ENCODE results near the gene B3GALNT1.

Gene B3GALNT1

DNA sequence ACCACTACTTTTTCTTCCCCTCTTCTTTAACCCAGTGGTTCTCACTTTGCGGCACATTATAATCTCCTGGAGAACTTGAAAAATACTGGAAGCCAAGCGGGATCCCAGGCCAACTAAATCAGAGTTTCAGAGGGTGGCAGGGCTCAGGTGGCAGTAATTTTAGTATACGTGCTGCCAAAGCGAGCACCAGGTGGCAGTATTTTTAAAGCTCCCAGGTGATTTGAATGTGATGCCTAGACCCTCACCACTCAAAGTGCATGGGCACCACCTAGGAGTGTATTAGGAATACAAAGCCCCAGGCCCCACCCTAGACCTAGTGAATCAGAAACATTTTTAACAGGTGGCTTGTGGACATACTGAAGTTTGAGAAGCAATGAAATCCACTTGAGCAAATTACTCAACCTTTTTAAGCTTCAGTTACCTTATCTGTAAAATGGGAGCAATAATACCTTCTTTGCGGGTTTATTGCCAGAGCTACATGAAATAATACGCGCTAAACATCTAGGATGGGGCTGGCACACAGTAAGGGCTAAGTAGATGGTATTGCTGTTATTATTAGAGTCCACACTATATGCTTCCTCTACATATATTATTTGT, 8.3 kb downstream of the B3GALNT1 start:
- Histone ChIP-seq H3K79me2 (ENCODE audit: low read length) (no peaks in the 10 kb centered on the region), H3K27me3 (ENCODE audit: low read depth, low read length) (0 out of 2 replicates have a peak, but pooled peaks cover 3% of the 10 kb centered on the region), H3K9ac (ENCODE audit: low read length) (no peak overlapping the region), H3K4me1 (ENCODE audit: low read length) (no peaks in the 10 kb centered on the region), H3K4me2 (ENCODE audit: low read length) (no peak overlapping the region), H4K20me1 (ENCODE audit: insufficient read depth, low read length) (no peaks in the 10 kb centered on the region), H2AFZ (ENCODE audit: low read depth, low read length) (no peak overlapping the region), H3K4me3 (ENCODE audit: low read length) (no peak overlapping the region), H3K27ac (ENCODE audit: low read length) (no peak overlapping the region), H3K36me3 (replicated peaks; ENCODE audit: low read depth, low read length) (no peaks in the 10 kb centered on the region), H3K9me3 (ENCODE audit: insufficient read depth, low read length) (no peaks in the 10 kb centered on the region)
- TF ChIP-seq, protein P1, sequence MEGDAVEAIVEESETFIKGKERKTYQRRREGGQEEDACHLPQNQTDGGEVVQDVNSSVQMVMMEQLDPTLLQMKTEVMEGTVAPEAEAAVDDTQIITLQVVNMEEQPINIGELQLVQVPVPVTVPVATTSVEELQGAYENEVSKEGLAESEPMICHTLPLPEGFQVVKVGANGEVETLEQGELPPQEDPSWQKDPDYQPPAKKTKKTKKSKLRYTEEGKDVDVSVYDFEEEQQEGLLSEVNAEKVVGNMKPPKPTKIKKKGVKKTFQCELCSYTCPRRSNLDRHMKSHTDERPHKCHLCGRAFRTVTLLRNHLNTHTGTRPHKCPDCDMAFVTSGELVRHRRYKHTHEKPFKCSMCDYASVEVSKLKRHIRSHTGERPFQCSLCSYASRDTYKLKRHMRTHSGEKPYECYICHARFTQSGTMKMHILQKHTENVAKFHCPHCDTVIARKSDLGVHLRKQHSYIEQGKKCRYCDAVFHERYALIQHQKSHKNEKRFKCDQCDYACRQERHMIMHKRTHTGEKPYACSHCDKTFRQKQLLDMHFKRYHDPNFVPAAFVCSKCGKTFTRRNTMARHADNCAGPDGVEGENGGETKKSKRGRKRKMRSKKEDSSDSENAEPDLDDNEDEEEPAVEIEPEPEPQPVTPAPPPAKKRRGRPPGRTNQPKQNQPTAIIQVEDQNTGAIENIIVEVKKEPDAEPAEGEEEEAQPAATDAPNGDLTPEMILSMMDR (IDR thresholded peaks at IDR 0.05; ENCODE audit: low read depth, low read length) = peak; percentile 76
- no peak for TF ChIP-seq EZH2phosphoT487 (IDR thresholded peaks at IDR 0.05; ENCODE audit: low read depth)

DNA sequence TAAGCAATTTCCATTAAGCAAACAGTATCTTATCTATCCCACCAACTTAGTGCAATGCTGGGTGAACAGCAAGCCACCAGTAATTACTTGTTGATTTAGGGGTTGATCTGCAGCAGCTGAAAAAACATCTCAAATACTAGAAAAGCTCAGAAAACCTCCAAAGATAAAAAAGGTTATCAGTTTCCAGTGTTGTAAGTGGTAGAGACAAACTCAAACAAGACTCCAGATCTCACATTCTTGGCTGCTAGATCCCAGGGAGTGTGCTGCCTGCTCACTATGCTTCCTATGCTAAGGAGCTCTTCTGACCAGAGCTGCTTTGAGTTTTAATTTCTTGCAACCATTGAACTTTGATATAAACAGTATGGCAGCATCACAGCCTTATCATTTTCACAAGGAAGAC, 11.3 kb downstream of the B3GALNT1 start:
- H3K27me3 ChIP-seq (ENCODE audit: low read depth, low read length) = 0 out of 2 replicates have a peak, but pooled peaks cover 2% of the 10 kb centered on the region
- H3K79me2 ChIP-seq (ENCODE audit: low read length) = no peaks in the 10 kb centered on the region
- no peak overlapping the region for H3K4me3 ChIP-seq (ENCODE audit: low read length)
- TF ChIP-seq, protein P1 (IDR thresholded peaks at IDR 0.05; ENCODE audit: low read depth, low read length) = no peak
- TF ChIP-seq EZH2phosphoT487 (IDR thresholded peaks at IDR 0.05; ENCODE audit: low read depth) = no peak
- no peaks in the 10 kb centered on the region for H3K4me1 ChIP-seq (ENCODE audit: low read length)
- no peak overlapping the region for H3K9ac ChIP-seq (ENCODE audit: low read length)
- no peaks in the 10 kb centered on the region for H3K36me3 ChIP-seq (replicated peaks; ENCODE audit: low read depth, low read length)
- H4K20me1 ChIP-seq (ENCODE audit: insufficient read depth, low read length) = no peaks in the 10 kb centered on the region
- H3K9me3 ChIP-seq (ENCODE audit: insufficient read depth, low read length) = no peaks in the 10 kb centered on the region
- no peak overlapping the region for H3K4me2 ChIP-seq (ENCODE audit: low read length)
- no peak overlapping the region for H2AFZ ChIP-seq (ENCODE audit: low read depth, low read length)
- H3K27ac ChIP-seq (ENCODE audit: low read length) = no peak overlapping the region

GRCh38 chr3:161084277-161084676, 20.9 kb downstream of the B3GALNT1 start:
- no peaks in the 10 kb centered on the region for H3K79me2 ChIP-seq (ENCODE audit: low read length)

DNA sequence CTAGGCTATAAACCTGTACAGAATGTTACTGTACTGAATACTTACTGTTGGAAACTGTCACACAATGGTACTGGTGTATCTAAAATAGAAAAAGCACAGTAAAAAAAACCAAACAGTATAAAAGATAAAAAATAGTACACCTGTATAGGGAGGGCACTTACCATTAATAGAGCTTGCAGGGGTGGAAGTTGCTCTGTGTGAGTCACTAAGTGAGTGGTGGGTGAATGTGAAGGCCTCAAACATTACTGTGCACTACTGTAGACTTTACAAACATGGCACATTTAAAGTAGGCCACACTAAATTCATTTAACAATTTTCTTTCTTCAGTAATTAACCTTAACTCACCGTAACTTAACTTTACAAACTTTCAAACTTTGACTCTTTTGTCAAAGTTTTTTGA, 22.0 kb downstream of the B3GALNT1 start:
- H4K20me1 ChIP-seq (ENCODE audit: insufficient read depth, low read length) = no peaks in the 10 kb centered on the region
- H3K4me3 ChIP-seq (ENCODE audit: low read length) = no peak overlapping the region
- H3K27me3 ChIP-seq (ENCODE audit: low read depth, low read length) = no peaks in the 10 kb centered on the region
- H3K9ac ChIP-seq (ENCODE audit: low read length) = no peak overlapping the region
- no peak overlapping the region for H3K27ac ChIP-seq (ENCODE audit: low read length)
- no peak overlapping the region for H2AFZ ChIP-seq (ENCODE audit: low read depth, low read length)
- H3K79me2 ChIP-seq (ENCODE audit: low read length) = no peaks in the 10 kb centered on the region
- H3K9me3 ChIP-seq (ENCODE audit: insufficient read depth, low read length) = no peaks in the 10 kb centered on the region
- no peaks in the 10 kb centered on the region for H3K36me3 ChIP-seq (replicated peaks; ENCODE audit: low read depth, low read length)
- TF ChIP-seq EZH2phosphoT487 (IDR thresholded peaks at IDR 0.05; ENCODE audit: low read depth) = no peak
- TF ChIP-seq, protein P1 (IDR thresholded peaks at IDR 0.05; ENCODE audit: low read depth, low read length) = no peak
- H3K4me2 ChIP-seq (ENCODE audit: low read length) = no peak overlapping the region
- H3K4me1 ChIP-seq (ENCODE audit: low read length) = peaks cover 14% of the 10 kb centered on the region

More at GRCh38 chr3:161084277-161084676, 20.9 kb downstream of the B3GALNT1 start:
- H3K36me3 ChIP-seq (replicated peaks; ENCODE audit: low read depth, low read length) = no peaks in the 10 kb centered on the region
- H3K27ac ChIP-seq (ENCODE audit: low read length) = no peak overlapping the region
- TF ChIP-seq EZH2phosphoT487 (IDR thresholded peaks at IDR 0.05; ENCODE audit: low read depth) = no peak
- TF ChIP-seq, protein P1 (IDR thresholded peaks at IDR 0.05; ENCODE audit: low read depth, low read length) = no peak
- no peaks in the 10 kb centered on the region for H3K9me3 ChIP-seq (ENCODE audit: insufficient read depth, low read length)
- no peaks in the 10 kb centered on the region for H3K27me3 ChIP-seq (ENCODE audit: low read depth, low read length)
- no peak overlapping the region for H3K4me2 ChIP-seq (ENCODE audit: low read length)
- no peaks in the 10 kb centered on the region for H4K20me1 ChIP-seq (ENCODE audit: insufficient read depth, low read length)
- no peak overlapping the region for H2AFZ ChIP-seq (ENCODE audit: low read depth, low read length)
- no peak overlapping the region for H3K4me3 ChIP-seq (ENCODE audit: low read length)
- H3K4me1 ChIP-seq (ENCODE audit: low read length) = peaks cover 10% of the 10 kb centered on the region
- no peak overlapping the region for H3K9ac ChIP-seq (ENCODE audit: low read length)
